H7 (cell line): ENCODE results near the gene TYW5. TPM values are rescaled to one million over a fixed set of nuclear protein-coding genes. Genes with fewer than 3 reads are reported as not detected.

Source experiments
- DNase-seq: peaks from one replicate; pipeline ENCODE4 v3.0.0; 2012
- H3K27me3 ChIP-seq: 2 replicates; pipeline ENCODE4 v1.6.0; 2011; ENCODE audit warnings: mild to moderate bottlenecking, low read length; ENCODE audit not compliant: control insufficient read depth, insufficient read depth
- H3K36me3 ChIP-seq: replicated peaks from 2 replicates; pipeline ENCODE4 v1.5.1; 2011; ENCODE audit warnings: low read length; ENCODE audit not compliant: control insufficient read depth, insufficient read depth
- H3K4me3 ChIP-seq: 2 replicates; pipeline ENCODE4 v1.5.1; 2011; ENCODE audit warnings: low read depth, mild to moderate bottlenecking, control low read depth, low read length, moderate library complexity; ENCODE audit not compliant: insufficient read depth
- total RNA-seq: library from RNA; depleted of rRNA; stranded (reverse); fragments of >200 nt; shearing (Covaris generic); gene quantifications from 2 replicates; pipeline ENCODE4 v1.2.3, GENCODE V29; 2014; rRNA removed

TYW5 gene
- 10.3 and 16.2 TPM in 2 replicates for total RNA-seq

GRCh38 chr2:199955339-199956061 is at the start of gene TYW5, which contains the start of gene MAIP1:
Gene TYW5, minus strand, starts transcription at chr2:199955491. Its CDS starts 21 bp downstream, at chr2:199955470.
Gene MAIP1, plus strand, starts transcription at chr2:199955582. Its CDS starts 217 bp downstream, at chr2:199955799.
- peak; percentile 86 for DNase-seq
- H3K4me3 ChIP-seq: peak within 1 kb of the TSS; percentile 87
- H3K36me3 ChIP-seq: peaks cover 1% of the 10 kb centered on the region
- no peaks in the 10 kb centered on the region for H3K27me3 ChIP-seq

- no peaks in the 10 kb centered on the region for H3K27me3 ChIP-seq
- H3K36me3 ChIP-seq: no peaks in the 10 kb centered on the region
- no peak for DNase-seq
- no peak overlapping the region for H3K4me3 ChIP-seq
Measured at GRCh38 chr2:200003444-200003843, 48.2 kb upstream of the TYW5 start.

GRCh38 chr2:200000444-200001163 is 45.3 kb upstream of the TYW5 start:
- Histone ChIP-seq H3K27me3 (no peaks in the 10 kb centered on the region), H3K36me3 (no peaks in the 10 kb centered on the region), H3K4me3 (no peak overlapping the region)
- no peak for DNase-seq

GRCh38 chr2:199999166-199999565 is 43.9 kb upstream of the TYW5 start:
- no peak for DNase-seq
- Histone ChIP-seq H3K4me3 (no peak overlapping the region), H3K36me3 (no peaks in the 10 kb centered on the region), H3K27me3 (no peaks in the 10 kb centered on the region)

- no peaks in the 10 kb centered on the region for H3K27me3 ChIP-seq
- no peak for DNase-seq
- H3K36me3 ChIP-seq: no peaks in the 10 kb centered on the region
- H3K4me3 ChIP-seq: no peak overlapping the region
Measured at GRCh38 chr2:199997296-199997695, 42.0 kb upstream of the TYW5 start.

GRCh38 chr2:199994896-199995295 is 39.6 kb upstream of the TYW5 start:
- Histone ChIP-seq H3K36me3 (no peaks in the 10 kb centered on the region), H3K4me3 (no peak overlapping the region), H3K27me3 (no peaks in the 10 kb centered on the region)
- DNase-seq: no peak

GRCh38 chr2:199994371-199994770 is 39.1 kb upstream of the TYW5 start:
- H3K27me3 ChIP-seq: no peaks in the 10 kb centered on the region
- H3K4me3 ChIP-seq: no peak overlapping the region
- no peaks in the 10 kb centered on the region for H3K36me3 ChIP-seq
- DNase-seq: no peak

- no peak for DNase-seq
- no peak overlapping the region for H3K4me3 ChIP-seq
- no peaks in the 10 kb centered on the region for H3K27me3 ChIP-seq
- no peaks in the 10 kb centered on the region for H3K36me3 ChIP-seq
Measured at GRCh38 chr2:199992296-199992695, 37.0 kb upstream of the TYW5 start.

- DNase-seq: no peak
- Histone ChIP-seq H3K36me3 (no peaks in the 10 kb centered on the region), H3K4me3 (no peak overlapping the region), H3K27me3 (no peaks in the 10 kb centered on the region)
Measured at GRCh38 chr2:199991691-199992090, 36.4 kb upstream of the TYW5 start.

- DNase-seq: no peak
- Histone ChIP-seq H3K27me3 (no peaks in the 10 kb centered on the region), H3K36me3 (no peaks in the 10 kb centered on the region), H3K4me3 (no peak overlapping the region)
Measured at GRCh38 chr2:199989822-199990221, 34.5 kb upstream of the TYW5 start.

- H3K36me3 ChIP-seq: no peaks in the 10 kb centered on the region
- no peak for DNase-seq
- H3K4me3 ChIP-seq: no peak overlapping the region
- no peaks in the 10 kb centered on the region for H3K27me3 ChIP-seq
Measured at GRCh38 chr2:199988151-199988550, 32.9 kb upstream of the TYW5 start.

GRCh38 chr2:199987586-199987985 is 32.3 kb upstream of the TYW5 start:
- Histone ChIP-seq H3K4me3 (no peak overlapping the region), H3K36me3 (no peaks in the 10 kb centered on the region), H3K27me3 (no peaks in the 10 kb centered on the region)
- no peak for DNase-seq

- Histone ChIP-seq H3K36me3 (no peaks in the 10 kb centered on the region), H3K4me3 (no peak overlapping the region), H3K27me3 (no peaks in the 10 kb centered on the region)
- peak; percentile 24 for DNase-seq
Measured at GRCh38 chr2:199985625-199986207, 30.4 kb upstream of the TYW5 start.

- Histone ChIP-seq H3K36me3 (no peaks in the 10 kb centered on the region), H3K4me3 (no peak overlapping the region), H3K27me3 (no peaks in the 10 kb centered on the region)
- no peak for DNase-seq
Measured at GRCh38 chr2:199984755-199985154, 29.5 kb upstream of the TYW5 start.

GRCh38 chr2:199984159-199984558 is 28.9 kb upstream of the TYW5 start:
- H3K27me3 ChIP-seq: no peaks in the 10 kb centered on the region
- H3K36me3 ChIP-seq: no peaks in the 10 kb centered on the region
- DNase-seq: no peak
- no peak overlapping the region for H3K4me3 ChIP-seq
